H1 (cell line): ENCODE data around the gene MELTF. TPM values are rescaled to one million over a fixed set of nuclear protein-coding genes. Genes with fewer than 3 reads are reported as not detected.

ENCODE experiments used
- CBX5 ChIP-seq: fragments of 300-800, 300-1000 bp; sonication (generic); IDR thresholded peaks from 2 replicates; pipeline ENCODE4 v1.7.1; 2016; ENCODE audit warnings: antibody characterized with exemption, low read length, low read depth
- KDM1A ChIP-seq: fragments of 200-600, 300-600 bp; sonication (generic); IDR thresholded peaks from 2 replicates; pipeline ENCODE4 v1.7.1; 2016; ENCODE audit warnings: mild to moderate bottlenecking, low read length, borderline replicate concordance
- KDM5A ChIP-seq: fragments of 200-600 bp; IDR thresholded peaks from 2 replicates; pipeline ENCODE4 v1.7.1; 2012; ENCODE audit warnings: mild to moderate bottlenecking, low read length, inconsistent platforms, mixed read lengths
- RXRA ChIP-seq: IDR thresholded peaks from 2 replicates; pipeline ENCODE4 v1.6.1; 2011; ENCODE audit warnings: low read depth, mild to moderate bottlenecking, low read length, moderate library complexity; ENCODE audit not compliant: insufficient read depth
- TAF7 ChIP-seq: optimal IDR thresholded peaks from 2 replicates; pipeline ENCODE3; 2011; ENCODE audit warnings: low read depth, mild to moderate bottlenecking, inconsistent platforms, low read length, moderate library complexity, borderline replicate concordance
- TBP ChIP-seq: IDR thresholded peaks from 2 replicates; pipeline ENCODE4 v1.6.1; 2011; ENCODE audit warnings: low read depth, low read length, improper control_type of control experiment
- USF2 ChIP-seq: IDR thresholded peaks from 2 replicates; pipeline ENCODE4 v1.6.1; 2011; ENCODE audit warnings: low read length, improper control_type of control experiment
- polyA plus RNA-seq, 7 experiments: library from polyadenylated mRNA; depleted of rRNA in 3 of 7; stranded (reverse) in 5 of 7; unstranded in 2 of 7; fragments of >200 nt in 5 of 7; fragments of 200-250 nt in 2 of 7; gene quantifications; 1 replicate in 5 of 7; 2 replicates in 1 of 7; 4 replicates in 1 of 7; pipeline versions ENCODE4 v1.2.1 to v1.2.3, GENCODE V29; 2011 to 2013; ENCODE audit warnings: missing spikeins in 2 of 7, mixed read lengths in 2 of 7
- total RNA-seq: library from RNA; stranded (reverse); fragmentation: NEBNext Ultra II Directional; extraction: Animal tissue kit (Norgen Biotek cat#: 25700); gene quantifications from 2 replicates; pipeline ENCODE4 v1.2.1, GENCODE V29; 2021

The MELTF gene
- total and polyA plus RNA-seq, 2 of the 8 experiments (the other 6 are each of a cell fraction or from before 2014, with no cell fraction given), result 1.7 to 3.5 TPM

GRCh38 chr3:197011780-197012539 is 17.7 kb downstream of the MELTF start (continued):
- TF ChIP-seq TBP, result no peak
- TF ChIP-seq USF2, result no peak
- TF ChIP-seq TAF7, result no peak
- no peak for TF ChIP-seq RXRA
- no peak for TF ChIP-seq KDM1A
- TF ChIP-seq CBX5, result no peak
- TF ChIP-seq KDM5A, result no peak
- TF ChIP-seq, all 59 proteins: peak for 0
